ENCODE results near the gene COG5. TPM values are rescaled to one million over a fixed set of nuclear protein-coding genes. Genes with fewer than 3 reads are reported as not detected.

Gene COG5
- total and polyA plus RNA-seq, 2 of the 8 experiments (the other 6 are each of a cell fraction or from before 2014, with no cell fraction given): 10.5 to 28.1 TPM

- POLR2A ChIA-PET (ENCODE audit: partially characterized antibody): no interaction called here
- no peaks in the 10 kb centered on the region; a peak in 1 of 8 replicates for H3K36me3 ChIP-seq (ENCODE audit: control insufficient read depth in 2 of 4, insufficient read depth in 4 of 4, low read length in 3 of 4)
- TF ChIP-seq PHF8 (conservative IDR thresholded peaks at IDR 0.05; ENCODE audit: low read depth, low read length) (no peak), SIRT6 (IDR thresholded peaks at IDR 0.05; ENCODE audit: low read length) (no peak), TEAD4 (IDR thresholded peaks at IDR 0.05; ENCODE audit: low read depth, low read length) (no peak), RAD21 (IDR thresholded peaks at IDR 0.05 in 1 of 2, conservative IDR thresholded peaks at IDR 0.05 in 1 of 2; ENCODE audit: low read depth in 2 of 2, low read length in 2 of 2) (no peak), KDM1A (IDR thresholded peaks at IDR 0.05; ENCODE audit: borderline replicate concordance, low read length) (no peak), SUZ12 (IDR thresholded peaks at IDR 0.05; ENCODE audit: low read length) (no peak), POU5F1 (IDR thresholded peaks at IDR 0.05; ENCODE audit: low read depth, low read length) (no peak), EP300 (IDR thresholded peaks at IDR 0.05; ENCODE audit: borderline replicate concordance in 1 of 2, low read depth in 2 of 2, low read length in 2 of 2) (no peak), SP4 (IDR thresholded peaks at IDR 0.05; ENCODE audit: low read length) (no peak), JUND (IDR thresholded peaks at IDR 0.05; ENCODE audit: low read length) (no peak), RNF2 (IDR thresholded peaks at IDR 0.05; ENCODE audit: borderline replicate concordance, low read depth, low read length, missing control alignments, poor library complexity, severe bottlenecking) (no peak), SP2 (IDR thresholded peaks at IDR 0.05; ENCODE audit: low read length) (no peak), NRF1 (IDR thresholded peaks at IDR 0.05; ENCODE audit: low read depth, low read length) (no peak), ASH2L (IDR thresholded peaks at IDR 0.05; ENCODE audit: low read length) (no peak), GABPA (IDR thresholded peaks at IDR 0.05; ENCODE audit: borderline replicate concordance, insufficient read depth, low read length) (no peak)
Observed at GRCh38 chr7:107309296-107309695, 254.4 kb downstream of the COG5 start.

More at GRCh38 chr7:107309296-107309695, 254.4 kb downstream of the COG5 start:
- FAIRE-seq: no peak
- H2BK15ac ChIP-seq (ENCODE audit: low read length): no peak overlapping the region
- no peak for DNase-seq (ENCODE audit: low read depth in 1 of 2, low spot score in 2 of 2)
- H3K27me3 ChIP-seq (replicated peaks in 1 of 4; ENCODE audit: control insufficient read depth in 3 of 4, extremely low read depth in 1 of 4, insufficient read depth in 3 of 4, low read length in 3 of 4): no peaks in the 10 kb centered on the region
- H2AK5ac ChIP-seq (ENCODE audit: low read depth, low read length): no peak overlapping the region
- no peak overlapping the region for H3K23ac ChIP-seq (ENCODE audit: insufficient read length)
- no peaks in the 10 kb centered on the region for H3K23me2 ChIP-seq (ENCODE audit: low read depth, low read length)
- H4K20me1 ChIP-seq (replicated peaks in 1 of 2; ENCODE audit: control insufficient read depth in 1 of 2, insufficient read depth in 2 of 2, low read length in 2 of 2): no peaks in the 10 kb centered on the region
- WGBS, 2 experiments (ENCODE audit: extremely low coverage in 1 of 2, insufficient coverage in 1 of 2, insufficient read length in 1 of 2, insufficient replicate concordance in 2 of 2, low coverage in 1 of 2, low lambda C conversion rate in 2 of 2, missing lambda C conversion rate in 1 of 2): 88% methylated on average over 1 of the region's 1 CpG; no CpG with 5 or more reads in 1 of the 2 experiments
- no peak overlapping the region for H2BK120ac ChIP-seq (replicated peaks; ENCODE audit: low read depth, low read length)
- no peak overlapping the region for H4K91ac ChIP-seq (replicated peaks; ENCODE audit: insufficient read length, low read length)
- H2BK5ac ChIP-seq (ENCODE audit: low read depth, low read length): no peak overlapping the region
- no peaks in the 10 kb centered on the region for H3K79me2 ChIP-seq (ENCODE audit: control insufficient read depth in 1 of 2, insufficient read depth in 2 of 2, low read length in 2 of 2)
- H3K9ac ChIP-seq (replicated peaks in 1 of 4; ENCODE audit: extremely low read depth in 1 of 4, low read depth in 3 of 4, low read length in 3 of 4): no peak overlapping the region
- H4K8ac ChIP-seq (ENCODE audit: extremely low read depth, insufficient read depth, low read length): no peak overlapping the region
- no peak overlapping the region for H3K4ac ChIP-seq (replicated peaks; ENCODE audit: insufficient read length, low read depth, low read length)
- H2BK12ac ChIP-seq (ENCODE audit: low read depth, low read length): no peak overlapping the region
- H3K56ac ChIP-seq (replicated peaks; ENCODE audit: insufficient read length, low read depth, low read length): no peak overlapping the region
- H3K79me1 ChIP-seq (ENCODE audit: low read depth, low read length): no peaks in the 10 kb centered on the region
- H2BK20ac ChIP-seq (ENCODE audit: low read length): no peak overlapping the region
- H3K9me3 ChIP-seq (ENCODE audit: insufficient read depth in 2 of 2, low read depth in 1 of 2, low read length in 1 of 2): no peaks in the 10 kb centered on the region
- no peak overlapping the region for H3K4me2 ChIP-seq (ENCODE audit: insufficient read depth in 1 of 2, low read depth in 2 of 2, low read length in 2 of 2)
- H4K5ac ChIP-seq (ENCODE audit: insufficient read length, low read depth, low read length): no peak overlapping the region
- no peaks in the 10 kb centered on the region for H3K4me1 ChIP-seq (replicated peaks in 1 of 4; ENCODE audit: control insufficient read depth in 3 of 4, insufficient read depth in 4 of 4, low read length in 3 of 4)
- no peak overlapping the region for H3K14ac ChIP-seq (ENCODE audit: insufficient read length)
- no peak overlapping the region for H3K18ac ChIP-seq (ENCODE audit: extremely low read depth, low read length)
- CTCF ChIA-PET (ENCODE audit: partially characterized antibody): no interaction called here
- no peak overlapping the region for H3K4me3 ChIP-seq (ENCODE audit: extremely low read depth in 1 of 4, insufficient read depth in 2 of 4, low read depth in 3 of 4, low read length in 4 of 4)
- H3K27ac ChIP-seq (ENCODE audit: low read depth, low read length): no peak overlapping the region
- no peak overlapping the region for H2AFZ ChIP-seq (ENCODE audit: low read length)
